Stimulated activated CD8-positive, alpha-beta memory T cell treated with anti-CD3 and anti-CD28 coated beads, Interleukin-15, amount 100 ng/mL, for 48 hours (primary cell): ENCODE data around the gene CYP4F8.
"Not testable (repeated sequence)": the region's sequence is repeated elsewhere in the genome, so short reads cannot be mapped to it uniquely, and the experiment has no call there.

Source experiments
- DNase-seq, 2 donors: peaks; one replicate each; pipeline ENCODE4 v3.0.0-alpha.2; 2020; ENCODE audit warnings: low read depth in 2 of 2

CYP4F8 gene

DNA sequence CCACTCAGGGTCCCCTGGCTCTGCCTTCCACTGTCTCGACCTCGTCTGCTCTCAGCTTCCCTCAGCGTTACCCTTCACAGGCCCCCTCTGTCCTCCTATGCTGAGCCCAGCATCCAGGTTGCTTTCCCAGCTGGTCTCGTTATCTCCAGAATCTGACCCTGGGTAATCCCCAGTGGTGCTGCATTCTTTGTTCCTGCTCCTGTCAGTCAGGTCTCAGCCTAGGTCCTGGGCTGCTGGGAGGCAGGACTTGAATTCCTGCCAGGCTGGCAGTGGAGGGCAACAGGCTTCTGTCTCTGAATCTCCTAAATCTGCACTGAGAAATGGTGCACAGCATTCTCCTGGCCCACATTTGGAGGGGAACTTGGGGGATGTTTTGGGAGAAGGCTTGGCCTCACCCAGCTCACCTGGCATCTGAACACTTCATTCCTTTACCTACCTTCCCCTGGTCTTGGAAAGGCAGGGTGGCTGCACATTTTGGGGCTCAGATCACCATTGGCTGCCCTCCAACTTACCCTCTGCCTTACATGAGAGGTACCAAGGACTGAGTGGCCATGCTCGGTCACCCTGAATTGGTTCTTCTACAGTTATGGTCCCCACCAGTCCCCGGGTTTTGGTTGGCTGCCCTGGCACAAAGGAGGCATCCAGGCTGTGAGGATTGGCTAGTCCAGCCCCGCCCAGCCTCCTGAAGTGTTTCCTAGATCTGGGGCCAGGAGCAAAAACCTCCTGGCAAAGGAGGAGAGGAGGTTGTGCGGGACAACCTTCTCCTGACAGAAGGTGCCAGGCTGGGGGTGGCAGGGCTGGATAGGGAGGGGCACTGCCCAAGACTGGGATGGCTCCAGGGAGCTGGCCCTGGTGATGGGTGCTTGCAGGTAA, at the start of gene CYP4F8:
TSS of gene CYP4F8 (plus strand) at position 712 of the 873 bp plus-strand sequence. CDS start 399 bp downstream, outside the sequence.
- DNase-seq, result no peak

DNA sequence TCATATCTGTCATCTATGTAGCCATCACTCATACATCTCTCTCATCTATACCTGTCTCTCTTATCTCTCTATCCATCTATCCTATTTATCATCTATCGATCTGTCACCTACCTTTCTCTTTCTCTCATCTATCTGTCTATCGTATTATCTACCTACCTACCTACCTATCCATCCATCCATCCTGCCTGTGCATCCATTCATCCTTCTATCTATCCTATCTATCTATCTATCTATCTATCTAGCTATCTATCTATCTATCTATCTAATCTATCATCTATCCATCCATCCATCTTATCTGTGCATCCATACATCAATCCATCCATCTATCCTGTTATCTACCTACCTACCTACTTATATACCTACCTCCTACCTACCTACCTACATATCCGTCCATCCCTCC, 44.6 kb upstream of the CYP4F8 start:
- DNase-seq, result no peak

- no peak for DNase-seq
Observed at GRCh38 chr19:15575406-15575805, 39.6 kb upstream of the CYP4F8 start.

- no peak for DNase-seq
Observed at GRCh38 chr19:15576526-15577156, 38.4 kb upstream of the CYP4F8 start.

GRCh38 chr19:15577184-15577771, 37.7 kb upstream of the CYP4F8 start:
- DNase-seq, result no peak

- no peak for DNase-seq
Observed at GRCh38 chr19:15583346-15583745, 31.7 kb upstream of the CYP4F8 start.

DNA sequence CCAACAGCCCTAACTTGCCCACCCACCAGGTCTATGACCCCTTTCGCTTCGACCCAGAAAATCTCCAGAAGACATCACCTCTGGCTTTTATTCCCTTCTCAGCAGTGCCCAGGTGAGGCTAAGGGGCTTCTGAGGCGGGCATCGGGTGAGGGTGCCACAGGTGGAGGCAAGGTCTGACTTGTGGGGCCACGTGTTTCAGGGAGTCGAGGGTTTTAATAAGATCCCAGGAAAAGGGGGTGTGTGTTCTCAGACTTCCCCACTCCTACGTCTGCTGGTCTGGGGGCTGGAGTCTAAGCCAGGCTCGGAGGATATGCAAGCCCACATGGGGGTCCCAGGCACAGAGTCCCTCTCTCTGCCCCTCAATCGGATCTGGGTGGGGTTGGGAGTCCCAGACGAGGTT, 30.9 kb upstream of the CYP4F8 start:
- no peak for DNase-seq

DNA sequence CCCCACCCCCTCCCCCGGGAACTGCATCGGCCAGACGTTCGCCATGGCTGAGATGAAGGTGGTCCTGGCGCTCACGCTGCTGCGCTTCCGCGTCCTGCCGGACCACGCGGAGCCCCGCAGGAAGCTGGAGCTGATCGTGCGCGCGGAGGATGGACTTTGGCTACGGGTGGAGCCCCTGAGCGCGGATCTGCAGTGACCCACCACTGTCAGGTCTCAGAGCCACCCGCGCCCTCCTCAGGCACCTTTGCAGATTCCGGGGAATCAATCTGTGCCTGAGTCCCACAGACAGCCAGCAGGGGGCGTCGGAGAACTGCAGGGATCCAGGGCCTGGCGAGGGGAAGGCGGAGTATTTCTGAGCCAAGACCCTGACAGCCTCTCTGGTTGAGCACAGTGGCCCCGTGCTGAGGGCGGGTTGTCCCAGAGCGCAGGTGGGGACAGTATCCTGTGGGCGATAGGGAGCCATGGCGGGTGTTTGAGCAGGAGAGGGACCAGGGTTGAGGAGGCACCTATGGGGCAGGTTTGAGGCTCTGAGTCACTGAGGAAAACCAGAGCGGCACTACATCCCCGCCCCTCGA, 30.4 kb upstream of the CYP4F8 start:
- DNase-seq, result peak; percentile 63 to 67

GRCh38 chr19:15587663-15588062, 27.4 kb upstream of the CYP4F8 start:
- DNase-seq, result no peak

GRCh38 chr19:15588265-15588664, 26.8 kb upstream of the CYP4F8 start:
- DNase-seq, result no peak

- DNase-seq, result no peak
Observed at GRCh38 chr19:15589760-15590451, 25.1 kb upstream of the CYP4F8 start.

DNA sequence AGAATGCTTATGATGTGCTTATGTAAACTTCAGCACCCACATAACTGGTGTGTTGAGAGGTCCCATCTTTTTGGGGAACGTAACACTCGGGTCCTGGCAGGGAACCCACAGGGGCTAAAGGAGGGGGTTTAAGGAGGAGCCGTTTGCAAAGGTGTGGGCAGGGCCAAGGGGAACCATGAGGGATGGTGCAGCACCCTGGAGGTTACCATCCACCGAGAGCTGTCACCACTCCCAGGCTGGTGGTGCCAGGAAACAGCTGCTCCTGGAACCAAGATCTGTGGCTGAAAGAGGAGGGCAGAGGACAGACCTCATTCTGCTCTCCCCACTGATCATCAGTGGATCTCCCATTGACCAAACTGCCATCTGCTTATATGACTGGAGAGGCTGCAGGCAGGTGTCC, 23.2 kb upstream of the CYP4F8 start:
- DNase-seq, result no peak

DNA sequence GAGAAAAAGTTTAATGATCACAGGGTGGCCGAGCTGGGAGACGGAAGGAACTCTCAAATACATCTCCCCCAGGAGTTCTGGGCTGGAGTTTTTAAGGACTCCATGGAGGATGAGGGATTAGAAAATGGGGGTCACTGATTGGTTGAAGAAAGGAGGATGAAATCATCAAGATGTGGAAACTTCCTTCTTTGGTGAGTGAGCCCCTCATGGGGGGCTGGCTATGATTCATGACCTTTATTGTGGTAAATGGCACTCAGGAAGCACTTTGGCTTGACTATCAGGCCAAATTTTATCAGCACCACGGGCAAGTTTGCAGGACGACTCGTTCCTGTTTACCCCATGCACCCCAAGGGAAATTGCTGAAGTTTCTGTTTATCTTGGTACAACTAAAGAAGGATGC, 22.5 kb upstream of the CYP4F8 start:
- DNase-seq, result not testable (repeated sequence)

GRCh38 chr19:15593766-15594165, 21.3 kb upstream of the CYP4F8 start:
- DNase-seq, result not testable (repeated sequence)

GRCh38 chr19:15595069-15595468, 19.9 kb upstream of the CYP4F8 start:
- DNase-seq, result no peak

DNA sequence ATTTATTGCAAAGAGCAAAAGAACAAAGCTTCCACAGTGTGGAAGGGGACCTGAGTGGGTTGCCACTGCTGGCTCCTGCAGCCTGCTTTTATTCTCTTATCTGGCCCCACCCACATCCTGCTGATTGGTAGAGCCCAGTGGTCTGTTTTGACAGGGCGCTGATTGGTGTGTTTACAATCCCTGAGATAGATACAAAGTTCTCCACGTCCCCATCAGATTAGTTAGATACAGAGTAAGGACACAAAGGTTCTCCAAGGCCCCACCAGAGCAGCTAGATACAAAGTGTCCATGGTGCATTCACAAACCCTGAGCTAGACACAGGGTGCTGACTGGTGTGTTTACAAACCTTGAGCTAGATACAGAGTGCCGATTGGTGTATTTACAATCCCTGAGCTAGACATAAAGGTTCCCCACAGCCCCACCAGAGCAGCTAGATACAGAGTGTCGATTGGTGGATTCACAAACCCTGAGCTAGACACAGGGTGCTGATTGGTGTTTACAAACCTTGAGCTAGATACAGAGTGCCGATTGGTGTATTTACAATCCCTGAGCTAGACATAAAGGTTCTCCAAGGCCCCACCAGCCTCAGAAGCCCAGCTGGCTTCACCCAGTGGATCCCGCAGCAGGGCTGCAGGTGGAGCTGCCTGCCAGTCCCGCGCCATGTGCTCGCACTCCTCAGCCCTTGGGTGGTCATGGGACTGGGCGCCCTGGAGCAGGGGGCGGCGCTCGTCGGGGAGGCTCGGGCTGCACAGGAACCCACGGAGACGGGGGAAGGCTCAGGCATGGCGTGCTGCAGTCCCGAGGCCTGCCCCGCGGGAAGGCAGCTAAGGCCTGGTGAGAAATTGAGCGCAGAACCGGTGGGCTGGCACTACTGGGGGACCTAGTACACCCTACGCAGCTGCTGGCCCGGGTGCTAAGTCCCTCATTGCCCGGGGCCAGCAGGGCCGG, 6.8 kb upstream of the CYP4F8 start:
- not testable (repeated sequence) for DNase-seq

DNA sequence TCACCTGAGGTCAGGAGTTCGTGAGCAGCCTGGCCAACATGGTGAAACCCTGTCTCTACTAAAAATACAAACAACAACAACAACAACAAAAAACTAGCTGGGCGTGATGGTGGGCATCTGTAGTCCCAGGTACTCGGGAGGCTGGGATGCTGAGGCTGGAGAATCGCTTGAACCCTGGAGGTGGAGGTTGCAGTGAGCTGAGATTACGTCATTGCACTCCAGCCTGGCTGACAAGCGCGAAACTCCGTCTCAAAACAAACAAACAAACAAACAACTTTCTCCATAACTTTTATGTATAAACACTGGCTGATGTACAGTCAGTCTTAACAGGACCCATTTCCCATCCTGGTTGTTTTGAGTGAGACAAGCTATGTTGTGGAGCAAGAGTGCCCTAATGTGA, 5.8 kb upstream of the CYP4F8 start:
- DNase-seq, result no peak

DNA sequence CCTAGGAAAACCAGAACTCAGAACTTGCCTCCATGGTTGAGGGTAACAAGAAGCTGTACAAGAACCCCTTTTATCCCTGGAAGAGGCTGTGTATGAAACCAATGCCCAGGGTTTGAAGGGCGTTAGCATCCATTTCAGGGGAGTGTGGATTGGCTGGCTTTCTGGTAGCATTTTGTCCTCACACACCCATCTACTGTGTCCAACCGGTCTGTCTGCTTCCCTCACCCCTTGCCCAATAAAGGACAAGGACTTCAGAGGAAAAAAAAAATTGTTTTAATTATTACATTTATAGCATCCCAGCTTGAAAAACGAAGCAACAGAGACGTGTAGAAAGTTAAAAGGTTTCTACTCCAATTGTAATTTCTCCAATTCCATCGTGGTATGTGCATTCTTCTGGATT, 2.7 kb upstream of the CYP4F8 start:
- DNase-seq, result no peak

DNA sequence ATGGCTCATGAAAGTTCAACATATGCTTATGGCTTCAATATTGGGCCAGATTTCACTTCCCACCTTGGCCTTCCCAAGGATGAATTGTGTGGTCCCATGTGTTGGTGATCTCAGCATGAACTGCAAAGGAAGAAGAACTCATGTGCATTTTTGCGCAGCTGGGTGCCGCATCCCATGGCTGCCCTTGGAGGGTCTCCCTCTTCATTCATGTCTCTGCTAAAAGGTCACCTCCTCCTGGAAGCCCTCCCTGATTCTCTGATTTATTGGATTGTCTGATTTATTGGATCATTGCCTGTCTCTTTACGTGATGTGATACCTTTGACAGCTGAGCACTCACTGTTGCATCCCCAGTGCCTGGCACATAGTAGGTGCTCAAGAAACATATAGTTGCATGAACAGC, 1.7 kb upstream of the CYP4F8 start:
- no peak for DNase-seq

DNA sequence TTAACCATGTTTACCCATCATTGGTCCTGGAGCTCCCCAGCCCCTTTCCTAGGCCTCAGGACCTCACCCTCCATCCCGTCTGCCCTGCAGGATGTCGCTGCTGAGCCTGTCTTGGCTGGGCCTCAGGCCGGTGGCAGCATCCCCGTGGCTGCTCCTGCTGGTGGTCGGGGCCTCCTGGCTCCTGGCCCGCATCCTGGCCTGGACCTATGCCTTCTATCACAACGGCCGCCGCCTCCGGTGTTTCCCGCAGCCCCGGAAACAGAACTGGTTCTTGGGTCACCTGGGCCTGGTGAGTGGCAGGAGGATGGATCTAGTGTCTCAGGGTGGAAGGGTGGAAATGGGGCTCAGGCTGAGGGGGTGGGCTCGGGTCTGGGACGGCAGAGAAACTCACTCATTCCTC, 508 bp downstream of the CYP4F8 start:
- DNase-seq, result no peak

DNA sequence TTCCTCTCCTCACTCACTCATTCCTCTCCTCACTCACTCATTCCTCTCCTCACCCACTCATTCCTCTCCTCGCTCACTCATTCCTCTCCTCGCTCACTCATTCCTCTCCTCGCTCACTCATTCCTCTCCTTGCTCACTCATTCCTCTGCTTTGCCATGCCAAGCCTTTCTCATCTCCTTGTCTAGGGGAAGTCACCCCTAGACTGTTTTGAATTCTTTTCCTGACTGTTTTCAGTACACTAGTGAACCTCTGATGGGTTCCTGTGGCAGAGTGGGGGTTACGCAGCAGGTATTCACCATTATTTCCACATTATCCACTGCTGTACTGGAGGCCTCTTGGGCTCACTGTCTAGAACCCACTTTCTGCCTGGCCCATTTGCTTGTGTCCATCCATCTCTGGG, 1.2 kb downstream of the CYP4F8 start:
- DNase-seq, result no peak
